ENCODE measurements around the gene CCNA1.
A peak's percentile ranks its signal among the peaks of the same experiment; 100 is the strongest.

Gene CCNA1

DNA sequence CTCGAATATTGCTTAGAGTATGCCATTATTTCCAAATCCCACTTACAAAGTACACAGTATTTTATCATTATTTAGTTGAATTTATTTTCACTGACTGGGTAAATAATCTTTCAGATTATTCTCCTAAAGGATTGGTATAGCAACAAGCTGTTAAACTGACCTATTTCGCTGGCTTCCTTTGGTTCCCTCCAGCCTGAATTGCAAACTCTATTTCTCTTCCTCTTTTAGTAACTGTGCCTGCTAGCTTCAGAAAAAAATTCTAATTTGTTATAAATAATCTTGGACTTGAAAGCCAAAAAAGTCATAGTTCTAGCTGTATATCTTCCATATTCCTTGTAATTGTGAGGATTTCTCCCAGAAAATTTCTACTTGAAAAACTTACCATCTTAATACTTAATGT is 15.0 kb upstream of the CCNA1 start:
- TF ChIP-seq, protein P1, sequence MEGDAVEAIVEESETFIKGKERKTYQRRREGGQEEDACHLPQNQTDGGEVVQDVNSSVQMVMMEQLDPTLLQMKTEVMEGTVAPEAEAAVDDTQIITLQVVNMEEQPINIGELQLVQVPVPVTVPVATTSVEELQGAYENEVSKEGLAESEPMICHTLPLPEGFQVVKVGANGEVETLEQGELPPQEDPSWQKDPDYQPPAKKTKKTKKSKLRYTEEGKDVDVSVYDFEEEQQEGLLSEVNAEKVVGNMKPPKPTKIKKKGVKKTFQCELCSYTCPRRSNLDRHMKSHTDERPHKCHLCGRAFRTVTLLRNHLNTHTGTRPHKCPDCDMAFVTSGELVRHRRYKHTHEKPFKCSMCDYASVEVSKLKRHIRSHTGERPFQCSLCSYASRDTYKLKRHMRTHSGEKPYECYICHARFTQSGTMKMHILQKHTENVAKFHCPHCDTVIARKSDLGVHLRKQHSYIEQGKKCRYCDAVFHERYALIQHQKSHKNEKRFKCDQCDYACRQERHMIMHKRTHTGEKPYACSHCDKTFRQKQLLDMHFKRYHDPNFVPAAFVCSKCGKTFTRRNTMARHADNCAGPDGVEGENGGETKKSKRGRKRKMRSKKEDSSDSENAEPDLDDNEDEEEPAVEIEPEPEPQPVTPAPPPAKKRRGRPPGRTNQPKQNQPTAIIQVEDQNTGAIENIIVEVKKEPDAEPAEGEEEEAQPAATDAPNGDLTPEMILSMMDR (conservative IDR thresholded peaks at IDR 0.05; ENCODE audit: low read depth, low read length): no peak
- no peak for DNase-seq (ENCODE audit: low read depth)
- H3K4me3 ChIP-seq (ENCODE audit: low read length): peak overlapping the region; percentile 32

DNA sequence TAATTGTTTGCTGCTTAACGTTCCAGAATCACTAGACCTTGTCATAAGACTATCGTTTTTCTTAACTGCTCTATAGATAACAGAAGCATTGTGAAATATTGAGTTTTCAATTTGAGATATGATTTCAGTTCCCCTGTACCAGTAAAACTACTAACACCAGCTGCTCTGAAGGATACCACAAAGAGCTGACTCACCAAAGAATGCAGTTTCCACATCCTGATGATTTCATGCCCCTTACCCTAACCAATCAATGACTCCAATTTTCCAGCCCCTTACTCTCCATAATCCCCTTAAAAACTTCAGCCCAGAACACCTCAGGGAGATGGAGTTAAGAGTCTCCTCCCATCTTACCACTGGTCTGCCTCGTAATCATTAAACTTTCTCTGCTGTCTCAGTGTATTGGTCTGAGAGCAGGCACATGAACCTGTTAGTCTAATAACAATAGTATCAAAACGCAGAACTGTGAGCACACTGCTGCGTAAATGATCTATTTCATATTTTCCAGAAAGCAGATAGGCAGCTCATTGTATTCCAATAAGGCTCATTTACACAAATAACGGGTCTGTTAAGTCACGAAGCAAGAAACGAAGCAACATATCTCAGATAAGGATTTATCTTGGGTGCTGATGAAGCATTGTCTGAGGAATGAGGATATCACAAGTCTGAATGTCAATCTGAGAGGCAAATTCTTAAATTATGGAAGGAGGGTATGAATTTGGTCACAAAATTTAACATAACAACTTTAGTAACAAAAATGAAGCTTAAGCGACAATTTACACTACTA is 14.1 kb upstream of the CCNA1 start:
- TF ChIP-seq, protein P1 (conservative IDR thresholded peaks at IDR 0.05; ENCODE audit: low read depth, low read length): no peak
- DNase-seq (ENCODE audit: low read depth): peak; percentile 64
- H3K4me3 ChIP-seq (ENCODE audit: low read length): peak overlapping the region; percentile 32

DNA sequence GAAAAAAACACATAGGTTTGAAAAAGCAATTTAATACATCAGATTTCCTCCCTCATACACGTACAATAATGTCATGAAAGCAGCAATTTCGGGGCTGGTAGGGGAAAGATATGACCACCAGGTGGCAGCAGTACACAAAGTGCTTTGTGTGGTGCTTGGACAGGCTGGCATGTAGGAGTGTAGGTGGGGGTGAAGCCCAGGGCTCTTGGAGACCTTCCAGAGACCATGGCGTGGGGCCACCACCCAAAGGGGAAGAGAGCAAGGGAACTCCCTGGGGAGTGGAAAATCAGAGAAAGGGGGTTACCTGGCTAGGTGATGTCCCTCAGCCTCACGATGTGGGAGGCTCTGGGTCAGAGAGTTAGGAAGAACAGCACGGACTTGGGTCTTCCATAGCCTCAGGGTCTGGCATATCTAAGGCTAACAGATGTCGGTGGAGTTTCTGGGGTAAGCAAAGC is 11.8 kb upstream of the CCNA1 start:
- no peak for DNase-seq (ENCODE audit: low read depth)
- TF ChIP-seq, protein P1 (conservative IDR thresholded peaks at IDR 0.05; ENCODE audit: low read depth, low read length): peak; percentile 92
- no peak overlapping the region for H3K4me3 ChIP-seq (ENCODE audit: low read length)

DNA sequence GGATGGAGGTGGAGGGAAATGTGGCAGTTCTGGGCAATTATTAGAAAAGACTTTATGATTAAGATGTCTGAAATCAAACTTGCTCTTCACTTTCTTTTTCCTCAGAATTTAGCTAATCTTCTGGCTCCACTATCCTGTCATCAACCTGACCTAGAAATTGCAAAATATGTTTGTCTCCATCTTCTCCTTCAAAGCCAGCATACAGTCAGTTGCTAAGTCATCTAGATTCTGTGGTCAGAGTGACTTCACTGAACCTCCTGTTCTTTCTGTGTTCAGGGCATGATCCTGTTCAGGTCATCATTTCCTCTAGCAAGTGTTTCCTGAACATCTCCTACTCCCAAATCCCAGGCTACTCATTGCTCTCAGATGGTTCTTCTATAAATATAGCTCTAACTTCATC is 10.8 kb upstream of the CCNA1 start:
- DNase-seq (ENCODE audit: low read depth): no peak
- TF ChIP-seq, protein P1 (conservative IDR thresholded peaks at IDR 0.05; ENCODE audit: low read depth, low read length): no peak
- no peak overlapping the region for H3K4me3 ChIP-seq (ENCODE audit: low read length)

DNA sequence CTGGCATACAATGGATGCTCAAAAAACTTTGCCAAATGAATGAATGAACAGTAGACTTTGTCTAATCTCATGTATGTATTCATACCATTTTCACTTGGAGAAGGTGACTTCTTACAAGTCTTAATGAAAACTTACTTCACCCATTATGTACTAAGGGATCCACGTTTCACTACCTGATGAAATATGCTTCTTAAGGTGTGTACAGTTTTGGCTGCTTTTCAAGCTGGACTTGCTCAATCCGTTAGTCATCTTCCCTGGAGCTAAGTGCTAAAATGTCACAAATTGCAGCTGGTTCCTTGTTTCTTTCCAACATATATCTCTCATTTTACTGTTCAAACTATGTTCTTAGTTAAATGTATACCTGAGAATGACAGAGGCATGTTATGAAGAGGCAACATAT is 4.2 kb upstream of the CCNA1 start:
- DNase-seq (ENCODE audit: low read depth): no peak
- TF ChIP-seq, protein P1 (conservative IDR thresholded peaks at IDR 0.05; ENCODE audit: low read depth, low read length): no peak
- H3K4me3 ChIP-seq (ENCODE audit: low read length): no peak overlapping the region

DNA sequence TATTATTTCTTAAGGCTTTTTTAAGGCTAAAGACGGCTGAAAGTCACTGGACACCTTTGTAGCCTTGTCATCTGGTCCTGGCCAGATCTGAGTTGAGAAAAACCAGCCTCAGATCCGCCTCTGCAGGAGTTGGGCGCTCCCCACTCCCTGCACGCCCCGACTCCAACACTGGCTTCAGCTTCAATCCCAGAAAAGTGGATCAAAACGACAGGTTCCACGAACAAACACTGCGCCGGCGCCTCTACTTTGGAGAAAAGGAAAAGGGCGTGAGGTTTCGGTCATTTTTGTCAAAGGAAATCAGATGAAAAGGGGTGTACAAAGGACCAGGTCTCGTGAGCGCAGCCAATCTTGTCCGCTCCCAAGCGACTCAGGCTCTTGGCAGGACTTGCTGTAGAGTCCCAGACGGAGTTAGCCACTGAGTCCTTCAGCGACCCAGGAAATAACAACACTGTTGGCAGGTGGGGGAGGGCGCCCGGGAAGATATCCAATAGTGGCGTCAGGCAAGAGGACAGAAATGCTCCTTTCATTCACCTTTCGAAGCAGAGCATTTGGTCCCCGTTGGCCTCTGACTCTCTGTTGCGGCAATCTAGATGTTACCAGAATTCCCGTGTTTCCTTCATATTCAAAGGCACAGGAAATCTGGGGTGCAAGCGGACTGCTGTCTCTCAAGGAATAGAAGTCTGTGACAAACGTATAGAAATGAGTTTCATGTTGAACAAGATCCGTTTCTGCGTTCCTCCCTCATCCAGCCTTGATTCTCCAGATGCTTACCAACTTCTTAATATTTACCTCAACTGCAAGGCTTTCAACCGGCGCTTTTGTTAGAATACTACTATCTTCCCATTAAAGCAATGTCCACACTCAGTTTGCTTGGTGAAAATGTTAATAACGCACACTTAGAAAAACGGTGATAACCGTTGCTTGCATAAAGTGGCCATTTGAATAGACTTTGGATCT is 1.8 kb upstream of the CCNA1 start:
- TF ChIP-seq, protein P1 (conservative IDR thresholded peaks at IDR 0.05; ENCODE audit: low read depth, low read length): no peak
- H3K4me3 ChIP-seq (ENCODE audit: low read length): peak overlapping the region; percentile 58

More for the DNA sequence above, 1.8 kb upstream of the CCNA1 start:
- DNase-seq (ENCODE audit: low read depth): no peak

Measured in retinal pigment epithelial cell (primary cell).